ENCODE results near the gene PLB1. TPM values are rescaled to one million over a fixed set of nuclear protein-coding genes. Genes with fewer than 3 reads are reported as not detected.

The PLB1 gene
- total and polyA plus RNA-seq, 2 donors (not counting 1 experiment from before 2014, with no cell fraction given) = 0.25 to 0.51 TPM

- ATAC-seq (ENCODE audit: low read depth) = no peak
- Mint-ChIP-seq H3K27me3 (no peaks in the 10 kb centered on the region), H3K9me3 (ENCODE audit: insufficient read depth) (no peaks in the 10 kb centered on the region), H3K27ac (no peak overlapping the region), H3K4me1 (no peaks in the 10 kb centered on the region), H3K4me3 (no peak overlapping the region)
- TF ChIP-seq EZH2 (IDR thresholded peaks at IDR 0.05; ENCODE audit: borderline replicate concordance, insufficient read depth, low read depth, low read length, poor library complexity, severe bottlenecking) = no peak
- TF ChIP-seq CTCF (IDR thresholded peaks at IDR 0.05) = no peak
- ChIA-PET CTCF (no interaction called here), POLR2A (no interaction called here)
- no peak for DNase-seq
- intact Hi-C loops (cut with micrococcal nuclease) = no loop called here
- Histone ChIP-seq H3K4me1 (ENCODE audit: control insufficient read depth in 2 of 2, insufficient read depth in 2 of 2, low read length in 2 of 2) (no peaks in the 10 kb centered on the region), H3K36me3 (replicated peaks in 1 of 2; ENCODE audit: control extremely low read depth in 1 of 2, control insufficient read depth in 1 of 2, extremely low read depth in 1 of 2, insufficient read depth in 2 of 2, low read length in 1 of 2) (no peaks in the 10 kb centered on the region), H3K4me3 (ENCODE audit: control extremely low read depth in 1 of 5, extremely low read depth in 1 of 5, insufficient read depth in 1 of 5, low read depth in 2 of 5, low read length in 4 of 5) (no peak overlapping the region), H3K9ac (ENCODE audit: low read length) (no peak overlapping the region), H3K27me3 (replicated peaks in 1 of 4; ENCODE audit: control extremely low read depth in 1 of 4, control insufficient read depth in 3 of 4, insufficient read depth in 4 of 4, low read length in 3 of 4) (no peaks in the 10 kb centered on the region), H3K79me2 (ENCODE audit: control insufficient read depth, insufficient read depth, low read length) (no peaks in the 10 kb centered on the region), H3K4me2 (replicated peaks; ENCODE audit: low read depth, low read length, poor library complexity, severe bottlenecking) (no peak overlapping the region), H3K9me3 (ENCODE audit: control extremely low read depth in 1 of 3, control insufficient read depth in 2 of 3, insufficient read depth in 1 of 3, low read length in 2 of 3) (no peaks in the 10 kb centered on the region), H3K27ac (ENCODE audit: low read length in 2 of 2) (no peak overlapping the region), H4K20me1 (ENCODE audit: control insufficient read depth, insufficient read depth, low read length, poor library complexity, severe bottlenecking) (no peaks in the 10 kb centered on the region), H2AFZ (ENCODE audit: insufficient read depth, low read depth, low read length, poor library complexity, severe bottlenecking) (no peak overlapping the region)
- WGBS (ENCODE audit: insufficient coverage) = 96% methylated on average over 6 of the region's 6 CpGs
Measured at GRCh38 chr2:28632791-28633190, 136.9 kb downstream of the PLB1 start.

GRCh38 chr2:28633204-28633603 is 137.3 kb downstream of the PLB1 start:
- no peak overlapping the region for H3K9ac ChIP-seq (ENCODE audit: low read length)
- no peak overlapping the region for H3K27ac Mint-ChIP-seq
- DNase-seq = no peak
- H3K79me2 ChIP-seq (ENCODE audit: control insufficient read depth, insufficient read depth, low read length) = no peaks in the 10 kb centered on the region
- POLR2A ChIA-PET = no interaction called here
- no peak overlapping the region for H3K4me3 ChIP-seq (ENCODE audit: control extremely low read depth in 1 of 5, extremely low read depth in 1 of 5, insufficient read depth in 1 of 5, low read depth in 2 of 5, low read length in 4 of 5)
- no peak for ATAC-seq (ENCODE audit: low read depth)
- no peak overlapping the region for H2AFZ ChIP-seq (ENCODE audit: insufficient read depth, low read depth, low read length, poor library complexity, severe bottlenecking)
- H3K27me3 Mint-ChIP-seq = no peaks in the 10 kb centered on the region
- WGBS (ENCODE audit: insufficient coverage) = 92% methylated on average over 5 of the region's 7 CpGs
- no peaks in the 10 kb centered on the region for H3K9me3 Mint-ChIP-seq (ENCODE audit: insufficient read depth)
- H3K4me1 ChIP-seq (ENCODE audit: control insufficient read depth in 2 of 2, insufficient read depth in 2 of 2, low read length in 2 of 2) = no peaks in the 10 kb centered on the region
- H3K4me1 Mint-ChIP-seq = no peaks in the 10 kb centered on the region
- H3K4me2 ChIP-seq (replicated peaks; ENCODE audit: low read depth, low read length, poor library complexity, severe bottlenecking) = no peak overlapping the region
- H3K4me3 Mint-ChIP-seq = no peak overlapping the region
- no peak for TF ChIP-seq CTCF (IDR thresholded peaks at IDR 0.05)
- no peak for TF ChIP-seq EZH2 (IDR thresholded peaks at IDR 0.05; ENCODE audit: borderline replicate concordance, insufficient read depth, low read depth, low read length, poor library complexity, severe bottlenecking)
- CTCF ChIA-PET = no interaction called here
- no peaks in the 10 kb centered on the region for H4K20me1 ChIP-seq (ENCODE audit: control insufficient read depth, insufficient read depth, low read length, poor library complexity, severe bottlenecking)
- intact Hi-C loops (cut with micrococcal nuclease) = no loop called here
- H3K27me3 ChIP-seq (replicated peaks in 1 of 4; ENCODE audit: control extremely low read depth in 1 of 4, control insufficient read depth in 3 of 4, insufficient read depth in 4 of 4, low read length in 3 of 4) = no peaks in the 10 kb centered on the region
- no peaks in the 10 kb centered on the region for H3K9me3 ChIP-seq (ENCODE audit: control extremely low read depth in 1 of 3, control insufficient read depth in 2 of 3, insufficient read depth in 1 of 3, low read length in 2 of 3)
- no peak overlapping the region for H3K27ac ChIP-seq (ENCODE audit: low read length in 2 of 2)
- H3K36me3 ChIP-seq (replicated peaks in 1 of 2; ENCODE audit: control extremely low read depth in 1 of 2, control insufficient read depth in 1 of 2, extremely low read depth in 1 of 2, insufficient read depth in 2 of 2, low read length in 1 of 2) = no peaks in the 10 kb centered on the region
